Astrocyte (in vitro differentiated cells and primary cell): ENCODE data around the gene MAPK12. TPM values are rescaled to one million over a fixed set of nuclear protein-coding genes. Genes with fewer than 3 reads are reported as not detected.

Experiments used
- DNase-seq: peaks from one replicate; pipeline ENCODE4 v3.0.0-alpha.2; 2010; ENCODE audit warnings: low read depth
- FAIRE-seq: peaks from 2 replicates; lab custom pipeline; 2011; peaks lifted over from hg19 to GRCh38; lab: Jason Lieb, UNC
- H2AFZ ChIP-seq: 2 replicates; pipeline ENCODE4 v1.6.0; 2012; ENCODE audit warnings: low read depth, low read length, inconsistent platforms
- H3K27ac ChIP-seq: 2 replicates; pipeline ENCODE4 v1.5.1; 2011; ENCODE audit warnings: low read depth, low read length, inconsistent platforms
- H3K27me3 ChIP-seq: 2 replicates; pipeline ENCODE4 v1.6.0; 2011; ENCODE audit warnings: low read length, inconsistent platforms; ENCODE audit not compliant: insufficient read depth
- H3K36me3 ChIP-seq: 2 replicates; pipeline ENCODE4 v1.5.1; 2011; ENCODE audit warnings: low read length, inconsistent platforms; ENCODE audit not compliant: insufficient read depth
- H3K4me1 ChIP-seq: 2 replicates; pipeline ENCODE4 v1.5.1; 2011; ENCODE audit warnings: low read length, inconsistent platforms; ENCODE audit not compliant: insufficient read depth
- H3K4me2 ChIP-seq: 2 replicates; pipeline ENCODE4 v1.6.0; 2012; ENCODE audit warnings: low read length, inconsistent platforms
- H3K4me3 ChIP-seq: 2 replicates; pipeline ENCODE4 v1.5.1; 2011; ENCODE audit warnings: low read depth, mild to moderate bottlenecking, low read length, inconsistent platforms; ENCODE audit not compliant: insufficient read depth
- H3K79me2 ChIP-seq: 2 replicates; pipeline ENCODE4 v1.6.0; 2012; ENCODE audit warnings: mild to moderate bottlenecking, low read length, inconsistent platforms; ENCODE audit not compliant: insufficient read depth
- H3K9ac ChIP-seq: 2 replicates; pipeline ENCODE4 v1.6.0; 2012; ENCODE audit warnings: mild to moderate bottlenecking, low read length, inconsistent platforms
- H3K9me3 ChIP-seq: 2 replicates; pipeline ENCODE4 v1.5.1; 2012; ENCODE audit warnings: low read depth, mild to moderate bottlenecking, low read length, inconsistent platforms; ENCODE audit not compliant: insufficient read depth
- H4K20me1 ChIP-seq: 2 replicates; pipeline ENCODE4 v1.6.0; 2012; ENCODE audit warnings: low read length, inconsistent platforms; ENCODE audit not compliant: insufficient read depth
- H3K27ac Mint-ChIP-seq: one replicate; pipeline ENCODE4 v1.8.0; 2021; ENCODE audit warnings: mild to moderate bottlenecking, mixed read lengths; ENCODE audit not compliant: unreplicated experiment
- H3K27me3 Mint-ChIP-seq: one replicate; pipeline ENCODE4 v1.8.0; 2021; ENCODE audit warnings: low read depth, mixed read lengths; ENCODE audit not compliant: unreplicated experiment
- H3K36me3 Mint-ChIP-seq: one replicate; pipeline ENCODE4 v1.8.0; 2021; ENCODE audit warnings: low read depth, mixed read lengths; ENCODE audit not compliant: unreplicated experiment
- H3K4me1 Mint-ChIP-seq: one replicate; pipeline ENCODE4 v1.8.0; 2021; ENCODE audit warnings: low read depth, mixed read lengths; ENCODE audit not compliant: unreplicated experiment
- H3K4me3 Mint-ChIP-seq: one replicate; pipeline ENCODE4 v1.8.0; 2021; ENCODE audit warnings: mild to moderate bottlenecking, moderate library complexity, mixed read lengths; ENCODE audit not compliant: unreplicated experiment
- H3K9me3 Mint-ChIP-seq: one replicate; pipeline ENCODE4 v1.8.0; 2021; ENCODE audit warnings: mild to moderate bottlenecking, mixed read lengths; ENCODE audit not compliant: unreplicated experiment
- EZH2 ChIP-seq: IDR thresholded peaks from 2 replicates; pipeline ENCODE4 v1.6.1; 2012; ENCODE audit warnings: mild to moderate bottlenecking, low read length, inconsistent platforms; ENCODE audit not compliant: insufficient read depth
- total RNA-seq: library from RNA; stranded (reverse); gene quantifications from 2 replicates; pipeline ENCODE4 v1.2.1, GENCODE V29; 2021
- TF ChIP-seq, protein P1 (sequence below): IDR thresholded peaks from 2 replicates; pipeline ENCODE4 v1.5.1; 2011; ENCODE audit warnings: low read depth, mild to moderate bottlenecking, inconsistent platforms, low read length, moderate library complexity; ENCODE audit not compliant: insufficient read depth

MAPK12 gene
- total RNA-seq, 1 donor from 2014 or later, result 36.4 TPM

DNA sequence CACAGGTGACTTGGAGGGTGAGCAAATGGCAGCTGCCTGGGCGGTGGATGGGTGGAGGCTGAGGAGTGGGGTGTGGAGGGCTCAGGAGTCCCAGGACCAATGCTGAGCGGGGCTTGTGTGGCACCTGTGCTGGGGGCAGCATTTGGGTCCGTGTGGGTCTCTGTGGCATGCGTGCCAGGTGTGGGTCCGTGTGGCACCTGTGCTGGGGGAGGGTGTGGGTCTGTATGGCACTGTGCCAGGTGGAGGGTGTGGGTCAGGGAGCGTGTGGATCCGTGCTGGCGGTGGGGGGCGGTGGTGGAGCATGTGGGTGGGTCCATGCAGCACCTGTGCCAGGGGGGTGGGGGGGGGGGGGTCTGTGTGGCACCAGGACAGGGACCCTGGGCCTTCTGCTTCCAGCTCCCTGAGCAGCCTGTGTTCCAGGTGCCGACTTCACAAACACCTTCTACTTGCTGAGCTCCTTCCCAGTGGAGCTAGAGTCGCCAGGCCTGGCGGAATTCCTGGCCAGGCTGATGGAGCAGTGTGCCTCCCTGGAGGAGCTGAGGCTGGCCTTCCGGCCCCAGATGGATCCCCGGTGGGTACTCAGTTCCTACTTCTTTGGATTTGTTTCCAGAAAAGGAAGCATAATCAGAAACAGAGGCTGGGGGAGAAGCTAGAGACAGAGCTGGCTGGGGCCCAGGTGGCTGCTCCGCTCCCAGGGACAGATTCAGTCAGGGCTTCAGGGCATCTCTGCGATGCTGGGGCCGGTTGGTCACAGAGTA lies 46.0 kb downstream of the MAPK12 start:
- no peaks in the 10 kb centered on the region for H3K9me3 Mint-ChIP-seq
- no peak overlapping the region for H2AFZ ChIP-seq
- H3K4me3 ChIP-seq, result no peak overlapping the region
- FAIRE-seq, result no peak
- no peak overlapping the region for H3K27ac ChIP-seq
- no peak overlapping the region for H3K4me3 Mint-ChIP-seq
- H3K9me3 ChIP-seq, result no peaks in the 10 kb centered on the region
- no peak overlapping the region for H3K4me2 ChIP-seq
- H3K79me2 ChIP-seq, result peaks cover 46% of the 10 kb centered on the region
- TF ChIP-seq, protein P1, sequence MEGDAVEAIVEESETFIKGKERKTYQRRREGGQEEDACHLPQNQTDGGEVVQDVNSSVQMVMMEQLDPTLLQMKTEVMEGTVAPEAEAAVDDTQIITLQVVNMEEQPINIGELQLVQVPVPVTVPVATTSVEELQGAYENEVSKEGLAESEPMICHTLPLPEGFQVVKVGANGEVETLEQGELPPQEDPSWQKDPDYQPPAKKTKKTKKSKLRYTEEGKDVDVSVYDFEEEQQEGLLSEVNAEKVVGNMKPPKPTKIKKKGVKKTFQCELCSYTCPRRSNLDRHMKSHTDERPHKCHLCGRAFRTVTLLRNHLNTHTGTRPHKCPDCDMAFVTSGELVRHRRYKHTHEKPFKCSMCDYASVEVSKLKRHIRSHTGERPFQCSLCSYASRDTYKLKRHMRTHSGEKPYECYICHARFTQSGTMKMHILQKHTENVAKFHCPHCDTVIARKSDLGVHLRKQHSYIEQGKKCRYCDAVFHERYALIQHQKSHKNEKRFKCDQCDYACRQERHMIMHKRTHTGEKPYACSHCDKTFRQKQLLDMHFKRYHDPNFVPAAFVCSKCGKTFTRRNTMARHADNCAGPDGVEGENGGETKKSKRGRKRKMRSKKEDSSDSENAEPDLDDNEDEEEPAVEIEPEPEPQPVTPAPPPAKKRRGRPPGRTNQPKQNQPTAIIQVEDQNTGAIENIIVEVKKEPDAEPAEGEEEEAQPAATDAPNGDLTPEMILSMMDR, result no peak
- no peak for TF ChIP-seq EZH2
- H3K4me1 Mint-ChIP-seq, result no peaks in the 10 kb centered on the region
- no peaks in the 10 kb centered on the region for H3K27me3 ChIP-seq
- H3K9ac ChIP-seq, result no peak overlapping the region
- peaks cover 13% of the 10 kb centered on the region for H3K36me3 Mint-ChIP-seq
- H3K4me1 ChIP-seq, result no peaks in the 10 kb centered on the region
- peaks cover 15% of the 10 kb centered on the region for H3K36me3 ChIP-seq
- DNase-seq, result no peak
- H3K27me3 Mint-ChIP-seq, result no peaks in the 10 kb centered on the region
- peak overlapping the region; percentile 60 for H3K27ac Mint-ChIP-seq
- peaks cover 76% of the 10 kb centered on the region for H4K20me1 ChIP-seq

DNA sequence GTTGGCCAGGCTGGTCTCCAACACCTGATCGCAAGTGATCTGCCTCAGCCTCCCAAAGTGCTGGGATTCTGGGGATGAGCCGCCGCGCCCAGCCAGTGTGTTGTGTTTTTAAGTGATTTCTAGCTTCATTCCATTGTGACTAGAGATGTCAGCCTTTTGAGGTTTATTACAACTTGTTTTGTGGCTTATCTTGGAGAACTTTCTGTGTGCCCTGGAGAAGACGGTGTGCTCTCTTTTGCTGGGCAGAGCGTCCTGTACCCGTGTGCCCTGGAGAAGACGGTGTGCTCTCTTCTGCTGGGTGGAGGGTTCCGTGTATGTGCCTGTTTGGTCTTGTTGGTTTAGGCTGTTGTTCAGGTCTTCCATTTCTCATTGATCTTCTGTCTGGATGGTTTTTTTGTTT lies 48.2 kb downstream of the MAPK12 start:
- H3K27ac Mint-ChIP-seq, result no peak overlapping the region
- Histone ChIP-seq H3K79me2 (peaks cover 49% of the 10 kb centered on the region), H3K4me2 (no peak overlapping the region), H3K4me1 (no peaks in the 10 kb centered on the region), H3K27ac (no peak overlapping the region), H3K4me3 (no peak overlapping the region), H3K27me3 (no peaks in the 10 kb centered on the region), H3K9me3 (no peaks in the 10 kb centered on the region), H2AFZ (no peak overlapping the region), H3K36me3 (peaks cover 15% of the 10 kb centered on the region), H4K20me1 (peaks cover 72% of the 10 kb centered on the region), H3K9ac (no peak overlapping the region)
- DNase-seq, result no peak
- TF ChIP-seq, protein P1, result no peak
- TF ChIP-seq EZH2, result no peak
- H3K4me3 Mint-ChIP-seq, result no peak overlapping the region
- no peak for FAIRE-seq
- H3K9me3 Mint-ChIP-seq, result no peaks in the 10 kb centered on the region
- no peaks in the 10 kb centered on the region for H3K4me1 Mint-ChIP-seq
- no peaks in the 10 kb centered on the region for H3K27me3 Mint-ChIP-seq
- peaks cover 16% of the 10 kb centered on the region for H3K36me3 Mint-ChIP-seq

DNA sequence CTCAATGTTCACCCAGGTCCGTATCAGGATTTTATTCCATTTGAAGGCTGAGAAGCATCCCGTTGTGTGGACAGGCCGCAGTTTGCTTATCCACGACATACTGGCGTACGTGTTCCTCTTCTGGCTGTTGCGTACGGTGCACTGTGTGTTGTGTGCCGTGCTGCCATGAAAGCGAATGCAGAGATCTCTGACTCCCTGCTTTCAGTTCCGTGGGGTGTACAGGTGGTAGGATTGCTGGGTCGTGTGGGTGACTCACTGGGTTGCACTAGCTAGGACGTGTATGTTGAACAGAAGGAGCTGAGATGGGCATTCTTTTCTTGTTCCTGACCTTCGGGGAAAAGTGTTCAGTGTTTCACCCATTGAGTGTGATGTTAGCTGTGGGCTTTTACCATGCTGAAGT lies 50.3 kb downstream of the MAPK12 start:
- no peaks in the 10 kb centered on the region for H3K27me3 ChIP-seq
- no peaks in the 10 kb centered on the region for H3K4me1 ChIP-seq
- H3K36me3 Mint-ChIP-seq, result peaks cover 17% of the 10 kb centered on the region
- DNase-seq (no peak), FAIRE-seq (no peak)
- peaks cover 51% of the 10 kb centered on the region for H3K79me2 ChIP-seq
- peaks cover 21% of the 10 kb centered on the region for H3K36me3 ChIP-seq
- H3K4me1 Mint-ChIP-seq, result no peaks in the 10 kb centered on the region
- no peaks in the 10 kb centered on the region for H3K9me3 ChIP-seq
- no peak overlapping the region for H3K4me2 ChIP-seq
- H3K9me3 Mint-ChIP-seq, result no peaks in the 10 kb centered on the region
- H3K4me3 ChIP-seq, result no peak overlapping the region
- H3K27ac Mint-ChIP-seq, result peak overlapping the region; percentile 16
- H3K9ac ChIP-seq, result no peak overlapping the region
- H2AFZ ChIP-seq, result no peak overlapping the region
- no peak overlapping the region for H3K27ac ChIP-seq
- no peaks in the 10 kb centered on the region for H3K27me3 Mint-ChIP-seq
- H3K4me3 Mint-ChIP-seq, result no peak overlapping the region
- H4K20me1 ChIP-seq, result peaks cover 78% of the 10 kb centered on the region
- TF ChIP-seq, protein P1, result no peak
- TF ChIP-seq EZH2, result no peak
